GM12878 (cell line): ENCODE measurements around the gene SEC62. TPM values are rescaled to one million over a fixed set of nuclear protein-coding genes. Genes with fewer than 3 reads are reported as not detected.

Source experiments
- ATAC-seq: fragments of 200-7000 bp; cut with Tn5 transposase; 3 replicates; pipeline ENCODE4 v1.9.1; 2020; ENCODE audit warnings: mild to moderate bottlenecking, moderate library complexity
- BruUV-seq: library from RNA; stranded (reverse); fragments of 400-500 nt; replicated peaks from 2 replicates; lab custom pipeline; 2021; lab: Mats Ljungman, UMichigan
- CTCF ChIA-PET: fragments of 300-600 bp; sonication (Branson Sonifier 250); formaldehyde crosslinking; extraction: SDS; loops from one replicate; lab custom pipeline; 2021; ENCODE audit warnings: inconsistent platforms; lab: Yijun Ruan, JAX
- POLR2A ChIA-PET: fragments of 350-600 bp; formaldehyde crosslinking; extraction: SDS; loops from one replicate; lab custom pipeline; 2021; ENCODE audit warnings: inconsistent platforms; lab: Charles Lee
- RAD21 ChIA-PET: fragments of 300-600 bp; sonication (Branson Sonifier 250); formaldehyde crosslinking; loops from one replicate; lab custom pipeline; 2023; ENCODE audit warnings: antibody characterized with exemption; ENCODE audit not compliant: unreplicated experiment; lab: Charles Lee
- SMC1A ChIA-PET: fragments of 300-600 bp; sonication (Branson Sonifier 250); formaldehyde crosslinking; loops from one replicate; lab custom pipeline; 2023; ENCODE audit not compliant: unreplicated experiment, uncharacterized antibody; lab: Charles Lee
- DNase-seq: peaks from one replicate; pipeline ENCODE4 v3.0.0-alpha.2; 2011; ENCODE audit warnings: low read depth, low spot score
- FAIRE-seq: peaks from 3 replicates; lab custom pipeline; 2011; peaks lifted over from hg19 to GRCh38; lab: Jason Lieb, UNC
- H2AFZ ChIP-seq: 2 replicates; pipeline ENCODE4 v1.6.0; 2011; ENCODE audit warnings: low read depth, low read length, control low read depth; ENCODE audit not compliant: control insufficient read depth
- H3K27ac ChIP-seq: 2 replicates; pipeline ENCODE4 v1.5.1; 2011; ENCODE audit warnings: control low read depth; ENCODE audit not compliant: control insufficient read depth, insufficient read depth
- H3K27me3 ChIP-seq, 2 experiments: replicated peaks in 1 of 2; 2 replicates each; pipeline versions ENCODE4 v1.6.0 to v1.6.1; 2011; ENCODE audit warnings: low read length in 1 of 2; ENCODE audit not compliant: control insufficient read depth in 2 of 2, insufficient read depth in 2 of 2
- H3K36me3 ChIP-seq, 2 experiments: 2 replicates each; pipeline ENCODE4 v1.5.1; 2011; ENCODE audit warnings: low read length in 1 of 2; ENCODE audit not compliant: control insufficient read depth in 2 of 2, insufficient read depth in 2 of 2
- H3K4me1 ChIP-seq: 2 replicates; pipeline ENCODE4 v1.6.1; 2011; ENCODE audit warnings: mild to moderate bottlenecking, low read length, moderate library complexity, mixed read lengths; ENCODE audit not compliant: control insufficient read depth, insufficient read depth
- H3K4me2 ChIP-seq: 2 replicates; pipeline ENCODE4 v1.6.0; 2011; ENCODE audit warnings: control low read depth; ENCODE audit not compliant: control insufficient read depth, insufficient read depth
- H3K4me3 ChIP-seq: fragments of 200-600 bp; sonication (generic); 2 replicates; pipeline ENCODE4 v1.5.1; 2016
- H3K79me2 ChIP-seq: 2 replicates; pipeline ENCODE4 v1.6.0; 2011; ENCODE audit warnings: low read length; ENCODE audit not compliant: control insufficient read depth, insufficient read depth
- H3K9ac ChIP-seq: 2 replicates; pipeline ENCODE4 v1.8.0; 2011; ENCODE audit warnings: low read length, control low read depth, mixed read lengths; ENCODE audit not compliant: control insufficient read depth, insufficient read depth
- H3K9me3 ChIP-seq: replicated peaks from 3 replicates; pipeline ENCODE4 v1.5.1; 2011; ENCODE audit warnings: mild to moderate bottlenecking, low read length; ENCODE audit not compliant: control insufficient read depth, insufficient read depth
- H4K20me1 ChIP-seq: 2 replicates; pipeline ENCODE4 v1.6.0; 2011; ENCODE audit not compliant: control insufficient read depth, insufficient read depth
- ASH2L ChIP-seq: fragments of 300-600, 200-600 bp; sonication (generic); IDR thresholded peaks from 2 replicates; pipeline ENCODE4 v1.6.1; 2017; ENCODE audit warnings: low read depth, mild to moderate bottlenecking, borderline replicate concordance
- CBX3 ChIP-seq: fragments of 200-600 bp; sonication (generic); IDR thresholded peaks from 2 replicates; pipeline ENCODE4 v1.6.1; 2016; ENCODE audit warnings: low read depth, borderline replicate concordance
- CHD1 ChIP-seq: IDR thresholded peaks from 2 replicates; pipeline ENCODE4 v1.6.1; 2012; ENCODE audit warnings: low read depth, low read length, improper control_type of control experiment
- HDAC2 ChIP-seq: fragments of 200-600 bp; sonication (generic); IDR thresholded peaks from 2 replicates; pipeline ENCODE4 v1.6.1; 2017
- HDGF ChIP-seq: fragments of 450-650 bp; IDR thresholded peaks from 2 replicates; pipeline ENCODE4 v1.6.1; 2016; ENCODE audit warnings: antibody characterized with exemption
- JUNB ChIP-seq: IDR thresholded peaks from 2 replicates; pipeline ENCODE4 v1.6.1; 2016; ENCODE audit warnings: antibody characterized with exemption, mild to moderate bottlenecking
- LARP7 ChIP-seq: fragments of 450-650 bp; IDR thresholded peaks from 2 replicates; pipeline ENCODE4 v1.6.1; 2017; ENCODE audit warnings: mild to moderate bottlenecking
- MTA2 ChIP-seq: fragments of 450-650 bp; IDR thresholded peaks from 2 replicates; pipeline ENCODE4 v1.6.1; 2016; ENCODE audit warnings: low read depth, mild to moderate bottlenecking, moderate library complexity
- NFXL1 ChIP-seq: fragments of 450-650 bp; IDR thresholded peaks from 2 replicates; pipeline ENCODE4 v1.6.1; 2017; ENCODE audit warnings: antibody characterized with exemption, mild to moderate bottlenecking, borderline replicate concordance
- RAD51 ChIP-seq: fragments of 450-650 bp; IDR thresholded peaks from 2 replicates; pipeline ENCODE4 v1.6.1; 2016; ENCODE audit warnings: moderate library complexity, mild to moderate bottlenecking, inconsistent platforms
- RCOR1 ChIP-seq: conservative IDR thresholded peaks from 2 replicates; pipeline ENCODE4 v1.6.1; 2012; ENCODE audit warnings: low read depth, low read length, improper control_type of control experiment
- SIX5 ChIP-seq: IDR thresholded peaks from 2 replicates; pipeline ENCODE4 v1.6.1; 2011; ENCODE audit warnings: mild to moderate bottlenecking, low read depth, low read length, moderate library complexity; ENCODE audit not compliant: severe bottlenecking
- TBL1XR1 ChIP-seq: IDR thresholded peaks from 2 replicates; pipeline ENCODE4 v1.6.1; 2012; ENCODE audit warnings: low read depth, low read length, improper control_type of control experiment
- ZNF622 ChIP-seq: fragments of 450-650 bp; IDR thresholded peaks from 2 replicates; pipeline ENCODE4 v1.6.1; 2017; ENCODE audit warnings: mild to moderate bottlenecking, inconsistent platforms
- WGBS: methylation state at CpG from one replicate; pipeline ENCODE4 v1.1.6; 2016; ENCODE audit warnings: low lambda C conversion rate; ENCODE audit not compliant: insufficient replicate concordance, insufficient coverage; ENCODE audit errors: missing lambda C conversion rate; 5-methylcytosine and 5-hydroxymethylcytosine counted together
- in situ Hi-C: fragments of 300-500 bp; cut with MboI; formaldehyde crosslinking; loops from 9 replicates; pipeline ENCODE4 v1.14.3; 2018; ENCODE audit warnings: mixed read lengths
- intact Hi-C: fragments of 100-400 bp; cut with micrococcal nuclease; formaldehyde crosslinking; loops from one replicate; pipeline ENCODE4 v1.14.2; 2022; ENCODE audit not compliant: unreplicated experiment
- polyA plus RNA-seq, 11 experiments: library from polyadenylated mRNA; depleted of rRNA in 4 of 11; unstranded in 6 of 11; stranded (reverse) in 5 of 11; fragments of >200 nt; fragmentation: Nextera tagmentation in 4 of 11; fragmentation: Illumina TruSeq in 1 of 11; extraction: Ambion mirVana in 4 of 11; extraction: Trizol in 1 of 11; gene quantifications; 1 replicate in 1 of 11; 2 replicates in 10 of 11; pipeline versions ENCODE4 v1.2.1 to v1.2.3, GENCODE V29; 2011 to 2016; ENCODE audit warnings: inconsistent platforms in 2 of 11, missing spikeins in 2 of 11, low read depth in 1 of 11
- total RNA-seq, 4 experiments: library from RNA; depleted of rRNA in 3 of 4; stranded (reverse); fragments of >200 nt in 3 of 4; fragmentation: Illumina TruSeq in 1 of 4; extraction: Trizol in 1 of 4; gene quantifications; 2 replicates each; pipeline versions ENCODE4 v1.2.1 to v1.2.3, GENCODE V29; 2013 to 2021

The SEC62 gene
- total and polyA plus RNA-seq, 10 of the 15 experiments (the other 5 are each of a cell fraction or from before 2014, with no cell fraction given): 25.6 to 270 (median 94.8) TPM

GRCh38 chr3:169946336-169946735 lies 20.3 kb upstream of the SEC62 start:
- POLR2A ChIA-PET: interaction anchor here (1.0 kb wide), 1 partner anchor 13 kb away, joined by 3 read pairs; no protein-coding TSS in a partner anchor
- CTCF ChIA-PET: interaction anchor here (3.3 to 5.1 kb wide), 2 partner anchors 11 to 21 kb away, joined by 9 to 35 read pairs; partner anchors contain the start of gene SEC62
- Histone ChIP-seq H3K27ac (peak overlapping the region; percentile 93), H3K9ac (no peak overlapping the region; the same call in 1 of the 2 replicates), H3K4me2 (peak overlapping the region; percentile 64; the same call in 1 of the 2 replicates), H3K27me3 (no peaks in the 10 kb centered on the region), H3K36me3 (no peaks in the 10 kb centered on the region), H4K20me1 (no peaks in the 10 kb centered on the region), H2AFZ (no peak overlapping the region), H3K9me3 (no peaks in the 10 kb centered on the region; the same call in 2 of the 3 replicates), H3K4me1 (peaks cover 58% of the 10 kb centered on the region), H3K79me2 (no peaks in the 10 kb centered on the region; the same call in 1 of the 2 replicates), H3K4me3 (no peak overlapping the region)
- RAD21 ChIA-PET: interaction anchor here (1.8 to 13.6 kb wide), 2 partner anchors 8 to 21 kb away, joined by 7 to 123 read pairs; partner anchors contain the start of gene SEC62
- no TSS peak for BruUV-seq
- DNase-seq (no peak), ATAC-seq (no peak), FAIRE-seq (no peak)
- TF ChIP-seq HDAC2 (no peak), SIX5 (no peak), MTA2 (no peak), HDGF (no peak), ASH2L (no peak), ZNF622 (no peak), CBX3 (no peak), LARP7 (no peak), RCOR1 (no peak), RAD51 (no peak), TBL1XR1 (no peak), CHD1 (no peak), JUNB (no peak), NFXL1 (no peak)
- SMC1A ChIA-PET: interaction anchor here (1.6 to 14.2 kb wide), 3 partner anchors 7 to 21 kb away, joined by 5 to 174 read pairs (median 45); partner anchors contain the start of gene SEC62
- intact Hi-C loops (no loop called here), in situ Hi-C loops (no loop called here)
- 100% methylated on average over 3 of the region's 3 CpGs for WGBS
